HAP-1 (cell line): Measurements from ENCODE around the gene SERPINA1.

Experiments
- DNase-seq, 2 experiments: peaks; one replicate each; pipeline ENCODE4 v3.0.0-alpha.2; 2016 to 2020; ENCODE audit warnings: low spot score in 2 of 2
- H3K27me3 ChIP-seq: fragments of 250-450 bp; sonication (Bioruptor Pico); 2 replicates; pipeline ENCODE4 v1.5.1; 2020; ENCODE audit warnings: low read depth, mild to moderate bottlenecking, moderate library complexity
- H3K36me3 ChIP-seq: fragments of 250-450 bp; sonication (Bioruptor Pico); replicated peaks from 2 replicates; pipeline ENCODE4 v1.5.1; 2020; ENCODE audit warnings: mild to moderate bottlenecking
- H3K4me1 ChIP-seq: fragments of 250-450 bp; sonication (Bioruptor Pico); 2 replicates; pipeline ENCODE4 v1.5.1; 2020; ENCODE audit warnings: mild to moderate bottlenecking
- H3K4me3 ChIP-seq: fragments of 250-450 bp; sonication (Bioruptor Pico); 2 replicates; pipeline ENCODE4 v1.5.1; 2020; ENCODE audit warnings: mild to moderate bottlenecking, moderate library complexity
- H3K9me3 ChIP-seq: fragments of 250-450 bp; sonication (Bioruptor Pico); 2 replicates; pipeline ENCODE4 v1.5.1; 2020; ENCODE audit warnings: mild to moderate bottlenecking, moderate library complexity
- in situ Hi-C: fragments of 300-500 bp; cut with MboI; formaldehyde crosslinking; loops from 3 replicates; pipeline ENCODE4 v1.14.3; 2020; ENCODE audit warnings: low sequenced_read_pairs, inconsistent platforms, mixed read lengths

SERPINA1 gene

DNA sequence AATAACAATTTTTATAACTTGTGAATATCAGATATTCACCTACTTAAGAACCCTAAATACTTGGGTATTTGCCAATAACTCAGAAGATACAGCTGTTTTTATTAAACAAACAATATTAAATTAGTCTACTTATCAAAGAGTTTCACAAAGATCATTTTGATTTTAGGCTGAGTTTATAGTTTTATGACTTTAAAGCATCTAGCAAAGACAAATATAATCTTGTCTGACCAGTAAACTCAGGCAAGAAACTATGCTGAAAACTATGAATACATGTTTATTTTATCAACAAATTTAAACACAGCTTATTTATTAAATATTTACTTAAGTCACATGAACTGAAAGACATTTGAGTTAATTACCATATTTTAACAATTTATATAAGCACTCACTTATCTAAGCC is 18.5 kb upstream of the SERPINA1 start:
- Histone ChIP-seq H3K27me3 (no peaks in the 10 kb centered on the region), H3K36me3 (no peaks in the 10 kb centered on the region), H3K9me3 (peaks cover 2% of the 10 kb centered on the region; the same call in 1 of the 2 replicates), H3K4me3 (no peak overlapping the region), H3K4me1 (peaks cover 18% of the 10 kb centered on the region)
- in situ Hi-C loops: no loop called here
- no peak for DNase-seq

DNA sequence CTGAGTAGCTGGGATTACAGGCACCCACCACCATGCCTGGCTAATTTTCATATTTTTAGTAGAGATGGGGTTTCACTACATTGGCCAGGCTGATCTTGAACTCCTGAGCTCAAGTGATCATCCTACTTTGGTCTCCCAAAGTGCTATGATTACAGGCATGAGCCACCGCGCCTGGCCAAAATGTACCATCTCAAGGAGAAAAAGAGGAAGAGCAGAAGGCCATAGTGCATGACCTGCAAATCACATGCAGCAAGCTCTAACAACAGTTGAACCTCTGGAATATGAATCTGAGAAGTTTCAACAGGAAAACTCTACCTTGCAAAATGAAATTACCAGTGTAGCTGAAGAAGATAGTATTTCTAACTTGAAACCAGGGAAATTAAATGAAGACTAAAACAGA is 17.1 kb upstream of the SERPINA1 start:
- H3K4me3 ChIP-seq: no peak overlapping the region
- H3K36me3 ChIP-seq: no peaks in the 10 kb centered on the region
- peaks cover 18% of the 10 kb centered on the region for H3K4me1 ChIP-seq
- no peaks in the 10 kb centered on the region for H3K27me3 ChIP-seq
- H3K9me3 ChIP-seq: peaks cover 2% of the 10 kb centered on the region; the same call in 1 of the 2 replicates
- DNase-seq: no peak
- in situ Hi-C loops: no loop called here

DNA sequence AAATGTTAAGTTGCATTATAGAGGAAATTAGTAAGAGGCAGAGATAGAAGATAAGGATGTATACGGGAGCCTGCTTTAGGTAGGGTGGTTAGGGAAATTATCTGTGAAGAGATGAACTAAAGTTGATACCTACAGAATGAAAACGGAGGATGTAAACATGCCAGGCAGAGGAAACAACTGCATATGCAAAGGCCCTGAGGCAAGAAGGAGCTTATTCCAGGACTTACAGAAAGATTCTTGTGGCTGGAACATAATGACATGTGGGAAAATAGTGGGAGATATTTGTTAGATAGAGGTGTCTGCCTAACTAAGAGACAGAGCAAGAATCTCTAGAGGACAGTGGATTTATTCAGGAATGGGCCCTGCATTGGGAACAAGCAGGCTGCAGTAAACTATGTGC is 16.2 kb upstream of the SERPINA1 start:
- peaks cover 2% of the 10 kb centered on the region; the same call in 1 of the 2 replicates for H3K9me3 ChIP-seq
- no peaks in the 10 kb centered on the region for H3K36me3 ChIP-seq
- peaks cover 25% of the 10 kb centered on the region for H3K4me1 ChIP-seq
- no peak overlapping the region for H3K4me3 ChIP-seq
- in situ Hi-C loops: no loop called here
- no peaks in the 10 kb centered on the region for H3K27me3 ChIP-seq
- DNase-seq: no peak

- Histone ChIP-seq H3K36me3 (no peaks in the 10 kb centered on the region), H3K4me3 (no peak overlapping the region), H3K27me3 (no peaks in the 10 kb centered on the region), H3K4me1 (peaks cover 31% of the 10 kb centered on the region), H3K9me3 (peaks cover 2% of the 10 kb centered on the region; the same call in 1 of the 2 replicates)
- DNase-seq: no peak
- in situ Hi-C loops: no loop called here
Observed at GRCh38 chr14:94403312-94403932, 15.0 kb upstream of the SERPINA1 start.

DNA sequence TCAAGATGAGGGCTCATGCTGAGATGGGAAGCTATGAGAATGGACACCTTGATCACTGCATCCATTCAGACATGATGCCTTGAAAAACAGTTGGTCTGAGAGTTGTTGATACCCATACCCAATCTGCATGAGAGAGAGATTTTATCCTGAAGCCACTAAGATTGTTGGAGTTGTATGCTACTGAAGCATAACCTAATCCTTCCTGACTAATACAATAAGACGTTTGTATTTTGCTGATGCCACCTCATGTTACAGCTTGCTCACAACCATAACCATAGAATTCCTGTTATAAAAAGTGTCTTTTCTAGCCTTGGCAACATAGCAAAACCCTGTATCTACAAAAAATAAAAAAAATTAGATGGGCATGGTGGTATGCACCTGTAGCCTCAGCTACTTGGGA is 12.7 kb upstream of the SERPINA1 start:
- in situ Hi-C loops: no loop called here
- H3K4me1 ChIP-seq: peaks cover 37% of the 10 kb centered on the region
- no peaks in the 10 kb centered on the region for H3K27me3 ChIP-seq
- 0 out of 2 replicates have a peak, but pooled peaks cover 2% of the 10 kb centered on the region for H3K9me3 ChIP-seq
- no peaks in the 10 kb centered on the region for H3K36me3 ChIP-seq
- no peak overlapping the region for H3K4me3 ChIP-seq
- no peak for DNase-seq

DNA sequence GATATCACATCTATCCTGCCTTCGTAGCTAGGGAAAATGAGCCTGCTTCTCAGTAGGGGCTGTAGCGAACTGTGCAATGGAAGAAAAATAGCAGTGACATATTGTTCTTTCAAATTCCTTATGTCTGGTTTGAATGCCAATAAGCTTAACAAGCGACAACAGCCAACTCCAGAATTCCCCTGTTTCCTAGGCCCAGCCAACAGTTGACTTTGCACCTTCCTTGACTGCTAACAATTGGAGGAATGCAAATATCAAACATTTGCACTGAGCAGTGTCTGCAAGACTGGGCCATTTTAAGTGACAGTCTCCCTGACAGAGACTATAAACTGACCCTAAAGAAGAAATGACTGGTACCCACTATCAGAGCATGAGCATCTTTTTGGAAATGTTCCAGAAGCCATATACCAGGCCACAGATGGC is 12.0 kb upstream of the SERPINA1 start:
- Histone ChIP-seq H3K4me3 (no peak overlapping the region), H3K36me3 (no peaks in the 10 kb centered on the region), H3K27me3 (no peaks in the 10 kb centered on the region), H3K4me1 (peaks cover 43% of the 10 kb centered on the region), H3K9me3 (0 out of 2 replicates have a peak, but pooled peaks cover 2% of the 10 kb centered on the region)
- DNase-seq: no peak
- in situ Hi-C loops: no loop called here

DNA sequence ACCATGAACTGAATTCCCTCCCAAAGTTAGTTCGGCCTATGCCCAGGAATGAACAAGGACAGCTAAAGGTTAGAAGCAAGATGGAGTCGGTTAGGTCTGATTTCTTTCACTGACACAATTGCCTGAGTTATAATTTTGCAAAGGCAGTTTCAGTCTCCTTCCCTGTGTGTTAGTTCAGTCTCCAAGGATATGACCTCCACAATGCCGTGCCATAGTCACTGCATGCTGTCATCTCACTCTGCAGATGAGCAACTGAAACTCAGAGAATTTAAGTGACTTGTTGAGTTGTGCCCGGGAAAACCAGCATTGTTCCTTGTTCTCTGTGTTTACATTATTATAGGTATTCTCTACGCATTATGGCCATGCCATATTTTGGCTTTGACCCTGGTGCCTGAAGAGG is 10.1 kb upstream of the SERPINA1 start:
- no peaks in the 10 kb centered on the region for H3K36me3 ChIP-seq
- peaks cover 49% of the 10 kb centered on the region for H3K4me1 ChIP-seq
- H3K4me3 ChIP-seq: no peak overlapping the region
- H3K9me3 ChIP-seq: no peaks in the 10 kb centered on the region
- no peak for DNase-seq
- in situ Hi-C loops: no loop called here
- H3K27me3 ChIP-seq: no peaks in the 10 kb centered on the region

GRCh38 chr14:94398182-94398479 is 9.7 kb upstream of the SERPINA1 start:
- in situ Hi-C loops: no loop called here

GRCh38 chr14:94397289-94398181 is 9.1 kb upstream of the SERPINA1 start:
- H3K27me3 ChIP-seq: no peaks in the 10 kb centered on the region
- H3K36me3 ChIP-seq: no peaks in the 10 kb centered on the region
- peaks cover 49% of the 10 kb centered on the region for H3K4me1 ChIP-seq
- no peaks in the 10 kb centered on the region for H3K9me3 ChIP-seq
- no peak overlapping the region for H3K4me3 ChIP-seq
- in situ Hi-C loops: no loop called here
- peak; percentile 84 to 100 for DNase-seq

More at GRCh38 chr14:94398182-94398479, 9.7 kb upstream of the SERPINA1 start:
- H3K4me3 ChIP-seq: no peak overlapping the region
- H3K4me1 ChIP-seq: peaks cover 49% of the 10 kb centered on the region
- no peak for DNase-seq
- no peaks in the 10 kb centered on the region for H3K36me3 ChIP-seq
- H3K27me3 ChIP-seq: no peaks in the 10 kb centered on the region
- H3K9me3 ChIP-seq: no peaks in the 10 kb centered on the region

- Histone ChIP-seq H3K4me3 (no peak overlapping the region), H3K36me3 (no peaks in the 10 kb centered on the region), H3K9me3 (no peaks in the 10 kb centered on the region), H3K4me1 (peaks cover 49% of the 10 kb centered on the region), H3K27me3 (no peaks in the 10 kb centered on the region)
- DNase-seq: peak; percentile 71 to 88
- in situ Hi-C loops: no loop called here
Observed at GRCh38 chr14:94396628-94397225, 8.3 kb upstream of the SERPINA1 start.

DNA sequence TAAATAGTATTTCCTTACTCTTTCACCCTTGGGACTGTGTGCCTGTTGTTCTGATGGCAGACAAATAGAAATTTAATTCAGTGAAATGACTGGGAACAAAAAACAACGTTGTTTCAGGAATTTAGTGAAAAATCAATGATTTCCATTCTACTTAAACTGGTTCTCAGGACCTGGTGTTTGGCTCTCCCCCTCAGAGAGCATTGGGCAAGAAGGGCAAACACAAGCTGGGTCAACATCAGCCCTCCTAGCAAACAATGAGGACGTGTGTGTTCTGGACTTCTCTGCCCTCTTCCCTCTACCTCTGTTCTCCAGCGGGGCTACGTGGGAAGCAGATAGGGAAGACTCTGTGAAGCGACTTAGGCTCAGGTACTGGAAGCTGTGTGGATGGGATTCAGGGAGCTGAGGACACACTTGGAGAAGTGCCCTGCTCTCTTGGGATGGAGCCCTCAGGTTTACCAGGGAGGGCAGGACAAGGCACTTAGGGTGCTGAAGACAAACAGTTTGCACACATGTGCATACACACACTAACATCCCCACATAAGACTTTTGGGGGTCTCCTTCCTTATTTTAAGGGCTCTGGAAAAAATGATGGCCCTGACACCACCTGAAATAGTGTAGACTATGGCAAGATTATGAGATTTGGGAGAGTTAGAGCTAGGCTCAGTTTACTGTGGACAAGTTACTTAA is 7.6 kb upstream of the SERPINA1 start:
- Histone ChIP-seq H3K4me3 (no peak overlapping the region), H3K36me3 (no peaks in the 10 kb centered on the region), H3K9me3 (no peaks in the 10 kb centered on the region), H3K4me1 (peaks cover 49% of the 10 kb centered on the region), H3K27me3 (no peaks in the 10 kb centered on the region)
- in situ Hi-C loops: no loop called here
- no peak for DNase-seq

- Histone ChIP-seq H3K9me3 (no peaks in the 10 kb centered on the region), H3K4me1 (peaks cover 49% of the 10 kb centered on the region), H3K4me3 (no peak overlapping the region), H3K36me3 (no peaks in the 10 kb centered on the region), H3K27me3 (no peaks in the 10 kb centered on the region)
- in situ Hi-C loops: no loop called here
- DNase-seq: no peak
Observed at GRCh38 chr14:94395282-94395887, 7.0 kb upstream of the SERPINA1 start.

DNA sequence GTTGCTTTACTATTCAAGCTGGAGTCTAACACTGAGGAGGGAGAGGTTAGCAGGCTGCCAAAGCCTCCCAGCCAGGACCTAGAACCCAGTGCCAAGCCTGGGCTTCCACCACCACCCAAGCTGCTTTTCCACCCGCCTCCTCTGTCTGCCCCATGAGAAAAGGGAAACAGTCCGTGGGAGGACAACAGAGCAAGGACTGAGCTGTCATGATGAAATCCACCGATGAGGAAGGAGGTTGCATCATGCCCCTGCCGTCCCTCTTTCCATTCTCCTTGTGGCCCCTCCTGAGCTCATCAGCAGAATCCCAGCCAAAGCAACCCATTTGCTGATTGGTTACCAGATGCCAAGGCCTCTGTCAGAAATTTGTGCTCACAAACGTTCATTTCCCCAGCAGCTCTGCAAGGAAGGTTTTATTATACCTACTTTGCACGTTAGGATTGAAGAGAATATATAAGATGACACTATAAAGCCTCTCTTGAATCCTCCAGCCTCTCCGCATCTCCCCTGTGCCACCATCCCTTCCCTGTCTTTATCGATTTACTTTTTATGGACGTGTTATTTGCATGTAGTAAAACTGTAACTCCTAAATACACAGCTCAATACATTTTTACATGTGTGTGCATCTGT is 6.3 kb upstream of the SERPINA1 start:
- no peak for DNase-seq
- Histone ChIP-seq H3K9me3 (no peaks in the 10 kb centered on the region), H3K27me3 (no peaks in the 10 kb centered on the region), H3K4me3 (no peak overlapping the region), H3K36me3 (no peaks in the 10 kb centered on the region), H3K4me1 (peaks cover 43% of the 10 kb centered on the region)
- in situ Hi-C loops: no loop called here
